NCI-H82 (cell line): ENCODE results near the gene MEIKIN.

Source experiments
- DNase-seq: peaks from one replicate; lab custom pipeline; 2025; lab: John Stamatoyannopoulos, UW

The MEIKIN gene

GRCh38 chr5:131945551-131946168 is at the start of gene MEIKIN:
Gene MEIKIN (minus strand): TSS chr5:131945663. CDS start chr5:131945505, 158 bp downstream.
- DNase-seq = no peak

DNA sequence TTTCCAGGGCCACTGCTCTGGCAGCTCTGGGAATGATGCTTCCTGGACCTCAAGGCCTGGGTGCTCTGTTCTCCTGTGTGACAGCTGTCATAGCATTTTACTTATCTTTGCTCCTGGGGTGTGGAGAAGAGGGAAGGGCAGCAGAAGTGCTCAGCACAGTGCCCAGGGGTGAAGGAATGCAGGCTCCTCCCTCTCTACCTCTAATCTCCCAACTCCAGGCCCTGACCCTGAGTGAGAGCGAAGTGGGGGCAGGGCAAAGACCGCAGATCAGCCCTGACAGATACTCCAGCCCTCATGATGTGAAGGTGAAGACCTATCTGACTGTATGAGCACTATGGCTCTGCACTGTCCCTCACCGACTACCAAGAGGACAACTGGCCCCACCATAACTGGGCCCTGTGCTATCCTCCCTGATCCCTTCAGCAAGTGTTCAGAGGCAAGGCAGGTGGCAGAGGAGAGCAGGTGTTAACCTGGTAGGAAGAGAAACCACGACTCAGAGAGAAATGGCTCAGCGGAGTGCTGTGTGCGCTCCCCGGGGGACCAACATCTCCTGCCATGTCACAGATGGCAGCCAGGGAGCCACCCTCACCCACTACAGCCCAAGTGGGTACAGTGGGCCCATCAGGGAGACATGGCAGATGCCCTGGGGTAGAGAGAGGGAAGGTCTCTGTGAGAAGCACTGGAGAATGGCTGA is 49.2 kb upstream of the MEIKIN start:
- DNase-seq = no peak

GRCh38 chr5:131994090-131994489 is 48.6 kb upstream of the MEIKIN start:
- no peak for DNase-seq

- no peak for DNase-seq
Measured at GRCh38 chr5:131993676-131994075, 48.2 kb upstream of the MEIKIN start.

- no peak for DNase-seq
Measured at GRCh38 chr5:131992370-131992769, 46.9 kb upstream of the MEIKIN start.

DNA sequence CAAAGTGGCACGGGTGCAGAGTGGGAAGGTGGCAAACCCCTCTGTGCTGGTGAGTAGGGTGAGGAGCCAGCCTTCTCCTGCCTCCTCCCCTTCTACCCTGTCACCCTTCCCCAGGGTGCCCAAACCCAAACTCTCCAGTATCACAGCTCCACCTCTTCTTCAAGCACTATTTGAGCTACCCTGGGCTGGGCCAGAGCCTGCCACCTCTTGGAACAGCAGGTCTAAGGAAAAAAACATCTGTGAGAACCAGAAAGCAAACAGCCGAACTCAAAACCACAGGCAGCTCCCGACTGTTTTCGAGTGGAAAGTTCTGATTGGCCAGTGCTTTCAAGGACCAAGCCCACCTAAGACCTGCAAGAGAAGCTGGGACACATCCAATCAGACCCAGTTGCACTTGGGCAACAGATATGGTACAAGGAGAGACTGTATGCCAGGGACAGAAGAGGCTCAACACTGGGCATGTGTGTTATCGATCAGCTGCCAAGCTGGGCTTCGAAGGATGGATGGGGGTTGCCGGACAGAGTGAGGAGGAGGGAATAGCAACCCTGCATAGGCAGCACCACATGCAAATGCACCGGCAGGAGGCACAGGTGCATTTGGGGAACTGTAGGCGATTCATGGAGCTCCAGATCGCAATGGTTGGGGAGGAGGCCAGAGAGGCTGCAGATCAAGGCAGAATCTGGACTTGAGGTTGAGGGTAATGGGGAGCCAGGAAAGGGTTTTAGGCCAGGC is 46.3 kb upstream of the MEIKIN start:
- DNase-seq = no peak

GRCh38 chr5:131990716-131991115 is 45.3 kb upstream of the MEIKIN start:
- DNase-seq = no peak

DNA sequence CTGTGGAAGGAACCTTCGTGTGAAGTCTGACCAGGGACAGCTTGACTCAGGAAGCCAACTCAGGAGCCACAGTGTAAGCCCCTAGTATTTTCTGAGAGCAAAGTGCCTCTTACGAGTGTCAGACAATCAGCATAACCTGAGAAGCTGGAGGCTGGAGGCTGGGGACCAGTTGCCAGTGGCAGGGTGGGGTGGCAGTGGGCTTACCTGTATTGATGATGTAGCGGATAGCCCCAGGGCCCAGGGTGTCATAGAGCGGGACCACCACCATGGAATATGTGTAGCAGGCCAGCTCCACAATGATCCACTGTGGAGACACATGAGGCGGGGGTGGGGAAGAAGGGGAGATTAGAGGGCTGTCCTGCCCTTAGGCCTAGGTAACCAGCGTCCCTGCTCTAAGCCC is 43.1 kb upstream of the MEIKIN start:
- DNase-seq = no peak

- DNase-seq = no peak
Measured at GRCh38 chr5:131987251-131987650, 41.8 kb upstream of the MEIKIN start.

DNA sequence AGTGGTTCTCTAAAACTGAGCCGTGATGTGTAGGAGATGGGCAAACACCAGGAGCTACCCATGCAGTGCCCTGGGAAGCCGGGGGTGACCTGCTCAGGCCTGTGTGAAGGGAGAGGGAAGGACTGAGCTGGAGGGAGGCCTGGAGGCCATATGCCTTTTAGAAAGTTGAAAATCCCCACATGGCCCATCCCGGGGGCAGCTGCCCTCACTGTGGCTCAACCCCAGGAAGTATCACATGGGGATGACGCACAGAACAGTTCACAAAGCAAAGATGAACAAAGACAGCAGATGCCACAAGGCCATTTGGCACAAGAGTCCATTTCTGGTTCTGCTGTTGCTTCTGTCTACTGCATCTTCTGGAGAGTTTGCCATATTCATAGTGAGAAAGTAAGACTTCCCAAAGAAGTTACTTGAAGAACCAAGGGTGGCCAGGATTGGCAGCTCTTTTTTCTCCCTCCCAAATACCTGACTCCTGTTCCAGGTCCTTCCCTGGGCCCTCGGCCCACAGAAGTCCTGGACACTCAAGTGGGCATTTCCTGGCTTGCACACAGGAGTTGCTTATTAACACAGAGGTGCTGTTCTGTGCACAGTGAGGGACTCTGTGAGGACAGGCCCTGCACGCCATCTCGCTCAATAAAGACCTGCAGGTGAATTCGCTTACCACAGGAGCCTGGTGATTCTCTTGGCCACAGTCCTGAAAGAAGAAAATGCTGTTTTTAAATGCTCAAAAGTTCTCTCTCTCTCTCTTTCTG is 40.9 kb upstream of the MEIKIN start:
- DNase-seq = no peak

DNA sequence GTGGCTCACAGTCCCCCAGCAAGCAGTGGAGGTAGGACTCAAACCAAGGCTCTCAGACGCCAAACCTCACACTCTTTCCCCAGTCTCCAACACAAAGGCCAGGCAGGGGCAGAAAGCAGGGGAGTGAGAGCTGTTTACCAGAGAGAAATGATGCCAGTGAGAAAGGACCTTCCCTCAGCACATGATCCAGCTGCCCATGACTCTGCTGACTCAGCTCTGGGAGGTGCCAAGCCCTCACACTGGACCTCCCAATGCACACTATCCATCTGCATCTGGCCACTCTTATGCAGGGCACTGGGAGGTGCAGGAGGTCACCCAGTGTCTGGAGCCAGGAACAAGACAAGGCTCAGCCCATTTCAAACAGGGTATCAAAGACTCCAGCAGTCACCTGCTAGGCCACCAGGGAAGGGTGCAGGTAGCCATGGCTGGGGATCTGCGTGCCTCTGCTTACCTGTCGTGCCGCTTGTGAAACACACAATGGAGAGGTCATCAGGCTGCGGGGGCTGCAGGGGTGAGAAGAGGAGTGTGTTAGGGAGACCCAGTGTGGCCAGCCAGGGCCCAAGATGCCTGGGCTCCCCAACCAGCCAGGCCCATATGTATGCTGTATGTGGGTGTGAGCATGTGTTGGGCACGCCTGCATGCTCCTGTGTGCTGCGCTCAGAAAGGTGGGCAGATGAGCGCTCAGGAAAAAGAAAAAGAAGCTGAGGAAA is 39.6 kb upstream of the MEIKIN start:
- no peak for DNase-seq

DNA sequence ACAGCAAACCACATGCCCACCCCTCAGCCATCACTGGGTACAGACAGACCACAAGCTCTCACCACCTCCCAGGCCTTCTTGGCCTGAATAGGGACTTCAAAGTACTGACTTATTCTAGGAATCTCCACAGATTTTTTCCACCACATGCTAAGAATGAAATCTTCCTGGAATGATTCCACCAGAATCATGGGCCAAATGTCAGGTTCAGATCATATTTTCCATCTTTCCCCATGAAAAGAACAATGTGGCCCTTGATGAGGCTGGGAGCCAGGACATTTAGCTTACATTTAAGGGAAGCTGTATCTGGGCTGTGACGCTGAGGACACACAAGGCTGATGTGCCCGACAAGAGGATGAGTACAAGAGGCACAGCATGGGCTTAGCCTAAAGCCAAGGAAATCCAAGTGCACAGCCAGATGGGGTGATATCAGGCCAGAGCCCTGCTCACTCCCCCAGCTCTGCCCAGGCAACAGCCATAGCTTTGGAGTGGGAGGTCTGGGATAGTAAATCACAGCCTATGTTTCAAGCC is 37.8 kb upstream of the MEIKIN start:
- DNase-seq = peak; percentile 53

GRCh38 chr5:131981516-131981915 is 36.1 kb upstream of the MEIKIN start:
- DNase-seq = no peak

- DNase-seq = no peak
Measured at GRCh38 chr5:131980696-131981095, 35.2 kb upstream of the MEIKIN start.

DNA sequence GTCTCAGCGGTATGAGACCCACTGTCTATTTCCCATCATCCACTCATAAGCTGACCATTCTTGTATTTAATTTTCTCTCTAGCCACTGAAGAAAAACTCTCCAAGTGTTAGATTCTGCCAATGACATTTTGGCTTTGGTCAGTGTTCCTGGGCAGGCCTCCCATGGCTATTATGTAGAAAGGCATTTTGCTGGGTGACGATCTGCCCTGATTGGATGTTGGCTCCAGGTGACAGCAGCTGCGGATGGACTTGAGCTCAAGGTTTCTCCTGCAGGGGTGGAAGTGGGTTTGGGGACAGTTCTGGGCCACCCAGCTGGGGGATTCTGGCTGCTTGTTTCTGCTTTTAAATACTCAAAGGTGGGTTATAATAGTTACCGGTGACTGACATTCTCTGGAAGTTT is 34.4 kb upstream of the MEIKIN start:
- no peak for DNase-seq

GRCh38 chr5:131977212-131977604 is 31.7 kb upstream of the MEIKIN start:
- DNase-seq = no peak

GRCh38 chr5:131976414-131977211 is 31.1 kb upstream of the MEIKIN start:
- no peak for DNase-seq

DNA sequence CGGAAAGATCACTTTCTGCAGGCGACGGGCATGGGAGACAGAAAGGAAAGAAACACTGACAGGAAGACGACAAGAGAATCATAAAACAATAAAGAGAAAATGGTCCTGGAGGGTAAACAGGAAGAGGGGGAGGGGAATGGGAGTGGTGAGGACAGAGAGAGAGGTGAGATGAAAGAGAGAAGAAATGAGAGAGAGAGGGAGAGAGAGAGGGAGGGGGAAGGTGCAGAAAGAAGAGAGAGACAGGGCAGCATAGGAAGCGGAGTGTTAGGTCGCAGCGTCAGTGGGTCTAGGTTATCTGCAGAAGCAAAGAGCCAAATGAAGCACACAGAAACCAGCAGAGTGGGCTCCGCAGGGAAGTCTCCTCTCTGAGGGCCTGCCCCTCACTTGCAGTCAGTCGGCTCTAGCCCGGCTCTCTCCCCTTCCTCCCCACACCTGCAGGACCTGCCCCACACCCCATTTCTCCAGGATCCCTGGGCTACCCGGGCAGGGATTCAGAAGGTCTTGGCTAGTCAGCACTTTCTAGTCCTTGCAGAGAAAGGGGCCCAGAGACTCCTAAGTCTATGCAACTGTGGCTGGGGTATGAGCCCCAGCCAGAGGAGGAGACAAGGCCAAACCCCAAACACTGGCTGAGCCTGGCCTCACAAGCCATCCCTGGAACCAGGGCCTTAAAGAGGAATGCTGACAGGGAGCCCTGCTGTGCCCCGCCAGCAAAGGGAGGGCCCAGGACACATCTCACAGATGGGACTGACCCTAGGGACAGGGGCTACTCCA is 29.7 kb upstream of the MEIKIN start:
- no peak for DNase-seq

- DNase-seq = no peak
Measured at GRCh38 chr5:131974622-131974955, 29.1 kb upstream of the MEIKIN start.

GRCh38 chr5:131974016-131974415 is 28.6 kb upstream of the MEIKIN start:
- no peak for DNase-seq
